Caco-2 (cell line): ENCODE data around the gene RALGPS1. TPM values are rescaled to one million over a fixed set of nuclear protein-coding genes. Genes with fewer than 3 reads are reported as not detected.

Experiments
- BruUV-seq: library from RNA; stranded (reverse); fragments of 400-500 nt; replicated peaks from 2 replicates; lab custom pipeline; 2021; lab: Mats Ljungman, UMichigan
- CTCF ChIA-PET: fragments of 300-600 bp; sonication (Branson Sonifier 250); formaldehyde crosslinking; loops from one replicate; lab custom pipeline; 2022; ENCODE audit warnings: antibody characterized with exemption; lab: Charles Lee
- POLR2A ChIA-PET: fragments of 300-600 bp; sonication (Branson Sonifier 250); formaldehyde crosslinking; loops from one replicate; lab custom pipeline; 2022; ENCODE audit warnings: antibody characterized with exemption; lab: Charles Lee
- DNase-seq, 2 experiments: peaks; one replicate each; pipeline versions ENCODE4 v3.0.0 to v3.0.0-alpha.2; 2020 to 2022
- H3K27me3 ChIP-seq: replicated peaks from 2 replicates; pipeline ENCODE4 v1.6.0; 2011; ENCODE audit warnings: low read length; ENCODE audit not compliant: control insufficient read depth, insufficient read depth
- H3K36me3 ChIP-seq: 2 replicates; pipeline ENCODE4 v1.5.1; 2011; ENCODE audit warnings: low read length; ENCODE audit not compliant: control insufficient read depth, insufficient read depth
- H3K4me1 ChIP-seq: fragments of 250-450 bp; sonication (Bioruptor Pico); 2 replicates; pipeline ENCODE4 v1.5.1; 2020; ENCODE audit warnings: mild to moderate bottlenecking
- H3K4me3 ChIP-seq: 2 replicates; pipeline ENCODE4 v1.5.1; 2011; ENCODE audit warnings: low read depth, mild to moderate bottlenecking, control low read depth, low read length
- H3K9me3 ChIP-seq: fragments of 250-450 bp; sonication (Bioruptor Pico); 2 replicates; pipeline ENCODE4 v1.5.1; 2020; ENCODE audit warnings: mild to moderate bottlenecking, moderate library complexity
- H3K27ac Mint-ChIP-seq: one replicate; pipeline ENCODE4 v1.8.0; 2022; ENCODE audit warnings: mixed read lengths; ENCODE audit not compliant: unreplicated experiment
- H3K27me3 Mint-ChIP-seq: one replicate; pipeline ENCODE4 v1.8.0; 2022; ENCODE audit warnings: mixed read lengths; ENCODE audit not compliant: insufficient read depth, unreplicated experiment
- H3K36me3 Mint-ChIP-seq: one replicate; pipeline ENCODE4 v1.8.0; 2022; ENCODE audit warnings: mild to moderate bottlenecking, mixed read lengths; ENCODE audit not compliant: insufficient read depth, unreplicated experiment
- H3K4me1 Mint-ChIP-seq: one replicate; pipeline ENCODE4 v1.8.0; 2022; ENCODE audit warnings: low read depth, mixed read lengths; ENCODE audit not compliant: unreplicated experiment
- H3K4me3 Mint-ChIP-seq: one replicate; pipeline ENCODE4 v1.8.0; 2022; ENCODE audit warnings: mild to moderate bottlenecking, moderate library complexity, mixed read lengths; ENCODE audit not compliant: unreplicated experiment
- H3K9me3 Mint-ChIP-seq: one replicate; pipeline ENCODE4 v1.8.0; 2022; ENCODE audit warnings: mixed read lengths; ENCODE audit not compliant: unreplicated experiment
- intact Hi-C: fragments of 100-400 bp; cut with micrococcal nuclease; formaldehyde crosslinking; loops from one replicate; pipeline ENCODE4 v1.10.0; 2022; ENCODE audit not compliant: unreplicated experiment
- total RNA-seq: library from RNA; stranded (reverse); gene quantifications from 2 replicates; pipeline ENCODE4 v1.2.3, GENCODE V29; 2022
- TF ChIP-seq, protein P1 (sequence below), 2 experiments: fragments of 200-600 bp in 1 of 2; IDR thresholded peaks; 1 replicate in 1 of 2; 2 replicates in 1 of 2; pipeline versions ENCODE4 v1.5.1 to v1.8.0; 2011 to 2022; ENCODE audit warnings: antibody characterized with exemption in 1 of 2, control low read depth in 1 of 2, inconsistent platforms in 1 of 2, low read depth in 1 of 2, low read length in 1 of 2, mild to moderate bottlenecking in 1 of 2, moderate library complexity in 1 of 2; ENCODE audit not compliant: insufficient read depth in 1 of 2, severe bottlenecking in 1 of 2, unreplicated experiment in 1 of 2

The RALGPS1 gene
- total RNA-seq, 1 experiment from 2014 or later = 41.5 TPM

DNA sequence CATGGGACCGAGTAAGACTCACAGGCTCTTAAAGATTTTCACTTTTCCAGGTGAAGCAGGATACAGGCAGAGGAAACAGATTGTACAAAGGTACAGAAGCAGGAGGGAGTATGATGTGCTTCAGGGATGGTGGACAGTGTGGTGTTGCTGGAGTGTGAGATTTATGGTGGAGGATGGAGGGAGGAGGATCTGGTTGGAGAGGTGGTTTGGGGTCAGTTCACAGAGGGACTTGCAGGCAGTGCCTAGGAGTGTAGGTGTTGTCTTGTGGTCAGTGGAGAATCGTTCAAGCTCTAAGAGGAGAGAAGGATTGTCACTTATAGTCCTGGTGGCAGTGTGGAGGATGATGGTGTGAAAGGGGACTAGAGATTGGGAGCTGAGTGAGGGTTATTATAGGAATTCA, 11.8 kb downstream of the RALGPS1 start:
- Mint-ChIP-seq H3K27me3 (no peaks in the 10 kb centered on the region), H3K9me3 (no peaks in the 10 kb centered on the region), H3K4me1 (no peaks in the 10 kb centered on the region), H3K4me3 (no peak overlapping the region), H3K36me3 (no peaks in the 10 kb centered on the region), H3K27ac (no peak overlapping the region)
- H3K36me3 ChIP-seq = peaks cover 1% of the 10 kb centered on the region; the same call in 1 of the 2 replicates
- no peaks in the 10 kb centered on the region for H3K9me3 ChIP-seq
- no peak overlapping the region for H3K4me3 ChIP-seq
- no peaks in the 10 kb centered on the region for H3K27me3 ChIP-seq
- H3K4me1 ChIP-seq = no peaks in the 10 kb centered on the region
- CTCF ChIA-PET = interaction anchor here (1.0 kb wide), 1 partner anchor 13 kb away, joined by 3 read pairs; no protein-coding TSS in a partner anchor
- TF ChIP-seq, protein P1, sequence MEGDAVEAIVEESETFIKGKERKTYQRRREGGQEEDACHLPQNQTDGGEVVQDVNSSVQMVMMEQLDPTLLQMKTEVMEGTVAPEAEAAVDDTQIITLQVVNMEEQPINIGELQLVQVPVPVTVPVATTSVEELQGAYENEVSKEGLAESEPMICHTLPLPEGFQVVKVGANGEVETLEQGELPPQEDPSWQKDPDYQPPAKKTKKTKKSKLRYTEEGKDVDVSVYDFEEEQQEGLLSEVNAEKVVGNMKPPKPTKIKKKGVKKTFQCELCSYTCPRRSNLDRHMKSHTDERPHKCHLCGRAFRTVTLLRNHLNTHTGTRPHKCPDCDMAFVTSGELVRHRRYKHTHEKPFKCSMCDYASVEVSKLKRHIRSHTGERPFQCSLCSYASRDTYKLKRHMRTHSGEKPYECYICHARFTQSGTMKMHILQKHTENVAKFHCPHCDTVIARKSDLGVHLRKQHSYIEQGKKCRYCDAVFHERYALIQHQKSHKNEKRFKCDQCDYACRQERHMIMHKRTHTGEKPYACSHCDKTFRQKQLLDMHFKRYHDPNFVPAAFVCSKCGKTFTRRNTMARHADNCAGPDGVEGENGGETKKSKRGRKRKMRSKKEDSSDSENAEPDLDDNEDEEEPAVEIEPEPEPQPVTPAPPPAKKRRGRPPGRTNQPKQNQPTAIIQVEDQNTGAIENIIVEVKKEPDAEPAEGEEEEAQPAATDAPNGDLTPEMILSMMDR (IDR thresholded peaks at IDR 0.05; ENCODE audit: insufficient read depth in 1 of 2, low read depth in 1 of 2, low read length in 1 of 2, severe bottlenecking in 1 of 2, unreplicated experiment in 1 of 2) = no peak
- intact Hi-C loops = no loop called here
- no TSS peak for BruUV-seq
- no peak for DNase-seq
- POLR2A ChIA-PET = no interaction called here

DNA sequence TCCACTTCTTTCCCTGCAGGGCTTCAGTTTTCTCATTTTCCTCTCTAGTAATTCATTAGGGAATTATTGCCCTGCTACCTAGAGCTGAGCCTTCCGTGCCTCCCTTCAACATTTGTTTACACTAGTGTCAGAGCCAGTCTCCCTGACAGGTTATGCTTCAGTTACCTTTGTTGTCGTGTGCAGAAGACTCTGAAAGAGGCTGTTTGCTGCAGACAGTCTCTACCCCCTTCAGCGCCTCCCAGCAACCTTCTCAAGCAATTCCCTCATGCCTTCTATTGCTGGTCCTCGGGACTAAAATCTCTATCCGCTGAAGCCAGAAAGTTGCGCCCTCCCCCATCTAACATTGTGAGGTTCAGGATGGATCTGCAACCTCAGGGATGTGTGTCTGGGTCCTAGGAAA, 12.8 kb downstream of the RALGPS1 start:
- DNase-seq = no peak
- Histone ChIP-seq H3K36me3 (peaks cover 1% of the 10 kb centered on the region; the same call in 1 of the 2 replicates), H3K9me3 (no peaks in the 10 kb centered on the region), H3K27me3 (no peaks in the 10 kb centered on the region), H3K4me1 (no peaks in the 10 kb centered on the region), H3K4me3 (no peak overlapping the region)
- no peaks in the 10 kb centered on the region for H3K36me3 Mint-ChIP-seq
- intact Hi-C loops = no loop called here
- CTCF ChIA-PET = interaction anchor here (1.3 kb wide), 1 partner anchor 13 kb away, joined by 3 read pairs; no protein-coding TSS in a partner anchor
- no TSS peak for BruUV-seq
- TF ChIP-seq, protein P1 (IDR thresholded peaks at IDR 0.05; ENCODE audit: insufficient read depth in 1 of 2, low read depth in 1 of 2, low read length in 1 of 2, severe bottlenecking in 1 of 2, unreplicated experiment in 1 of 2) = no peak
- H3K4me1 Mint-ChIP-seq = no peaks in the 10 kb centered on the region
- H3K27ac Mint-ChIP-seq = no peak overlapping the region
- no peak overlapping the region for H3K4me3 Mint-ChIP-seq
- no peaks in the 10 kb centered on the region for H3K27me3 Mint-ChIP-seq
- POLR2A ChIA-PET = no interaction called here
- H3K9me3 Mint-ChIP-seq = no peaks in the 10 kb centered on the region

DNA sequence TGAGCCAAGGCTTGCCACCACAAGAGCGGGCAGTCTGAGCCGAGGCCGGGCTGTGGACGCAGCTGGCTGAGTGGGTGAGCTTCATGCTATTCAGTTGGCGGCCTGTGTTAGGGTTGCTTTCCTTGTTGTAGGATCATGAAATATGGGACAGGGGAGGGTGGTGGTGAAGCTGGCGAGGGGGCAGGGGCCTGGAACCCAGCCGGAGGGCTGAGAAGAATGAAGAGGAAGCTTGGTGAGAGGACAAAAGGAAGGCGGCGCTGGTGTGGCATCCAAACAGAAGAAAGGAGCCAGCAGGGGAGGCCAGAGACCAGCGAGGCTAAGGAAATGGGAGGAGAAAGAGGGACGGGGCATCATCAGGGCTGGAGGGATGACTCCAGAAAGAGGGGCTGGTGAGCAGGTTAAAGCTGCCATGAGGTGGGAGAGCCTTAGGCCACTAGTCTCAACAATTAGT, 18.3 kb downstream of the RALGPS1 start:
- Histone ChIP-seq H3K9me3 (no peaks in the 10 kb centered on the region), H3K27me3 (no peaks in the 10 kb centered on the region), H3K4me1 (peaks cover 5% of the 10 kb centered on the region; the same call in 1 of the 2 replicates), H3K36me3 (peaks cover 1% of the 10 kb centered on the region; the same call in 1 of the 2 replicates), H3K4me3 (no peak overlapping the region)
- Mint-ChIP-seq H3K36me3 (peaks cover 7% of the 10 kb centered on the region), H3K4me1 (peaks cover 18% of the 10 kb centered on the region), H3K4me3 (no peak overlapping the region), H3K27ac (no peak overlapping the region), H3K9me3 (no peaks in the 10 kb centered on the region), H3K27me3 (no peaks in the 10 kb centered on the region)
- intact Hi-C loops = no loop called here
- TF ChIP-seq, protein P1 (IDR thresholded peaks at IDR 0.05; ENCODE audit: insufficient read depth in 1 of 2, low read depth in 1 of 2, low read length in 1 of 2, severe bottlenecking in 1 of 2, unreplicated experiment in 1 of 2) = no peak
- no TSS peak for BruUV-seq
- ChIA-PET CTCF (interaction anchor here (1.0 to 1.1 kb wide), 4 partner anchors 15 to 262 kb away, joined by 3 to 4 read pairs (median 3); partner anchors contain the start of gene RALGPS1), POLR2A (no interaction called here)
- DNase-seq = no peak
